Activated CD8-positive, alpha-beta memory T cell treated with anti-CD3 and anti-CD28 coated beads, Interleukin-2, amount 10 ng/mL, durations not matched to agents 7 days and 5 days (primary cell): ENCODE measurements around the gene SNRPF. TPM values are rescaled to one million over a fixed set of nuclear protein-coding genes. Genes with fewer than 3 reads are reported as not detected.
"Not testable (repeated sequence)": the region's sequence is repeated elsewhere in the genome, so short reads cannot be mapped to it uniquely, and the experiment has no call there.

ENCODE experiments used
- ATAC-seq: fragments of 150-1000 bp; cut with Tn5 transposase; one replicate; pipeline ENCODE4 v1.10.0; 2021; ENCODE audit warnings: moderate library complexity
- CTCF ChIA-PET: fragments of 350-600 bp; sonication (Branson Sonifier 250); formaldehyde crosslinking; loops from one replicate; lab custom pipeline; 2021; ENCODE audit warnings: antibody characterized with exemption; lab: Charles Lee
- DNase-seq: peaks from one replicate; pipeline ENCODE4 v3.0.0-alpha.2; 2020
- H3K27ac Mint-ChIP-seq: one replicate; pipeline ENCODE4 v1.8.0; 2021; ENCODE audit warnings: mild to moderate bottlenecking, mixed read lengths
- H3K27me3 Mint-ChIP-seq: one replicate; pipeline ENCODE4 v1.8.0; 2021; ENCODE audit warnings: mixed read lengths
- H3K36me3 Mint-ChIP-seq: one replicate; pipeline ENCODE4 v1.8.0; 2021; ENCODE audit warnings: mild to moderate bottlenecking, mixed read lengths
- H3K4me1 Mint-ChIP-seq: one replicate; pipeline ENCODE4 v1.8.0; 2021; ENCODE audit warnings: mixed read lengths
- H3K4me3 Mint-ChIP-seq: one replicate; pipeline ENCODE4 v1.8.0; 2021; ENCODE audit warnings: mild to moderate bottlenecking, moderate library complexity, mixed read lengths
- H3K9me3 Mint-ChIP-seq: one replicate; pipeline ENCODE4 v1.8.0; 2022; ENCODE audit warnings: low read depth, mixed read lengths
- total RNA-seq, 2 experiments: library from RNA; stranded (reverse); gene quantifications; one replicate each; pipeline ENCODE4 v1.2.3, GENCODE V29; 2021

SNRPF gene
- total RNA-seq, 2 experiments from 2014 or later = 36.6 to 38.3 TPM

- H3K4me3 Mint-ChIP-seq = no peak overlapping the region
- no peak overlapping the region for H3K27ac Mint-ChIP-seq
- peaks cover 30% of the 10 kb centered on the region for H3K27me3 Mint-ChIP-seq
- ATAC-seq (no peak), DNase-seq (no peak)
- no peaks in the 10 kb centered on the region for H3K36me3 Mint-ChIP-seq
- no peaks in the 10 kb centered on the region for H3K9me3 Mint-ChIP-seq
- H3K4me1 Mint-ChIP-seq = peaks cover 2% of the 10 kb centered on the region
- CTCF ChIA-PET = no interaction called here
Observed at GRCh38 chr12:95838125-95838524, 20.6 kb upstream of the SNRPF start.

GRCh38 chr12:95842426-95842825 is 16.3 kb upstream of the SNRPF start:
- H3K27ac Mint-ChIP-seq, H3K4me3 Mint-ChIP-seq, H3K4me1 Mint-ChIP-seq, ATAC-seq, DNase-seq, H3K9me3 Mint-ChIP-seq, H3K36me3 Mint-ChIP-seq, CTCF ChIA-PET: not testable (repeated sequence)
- peaks cover 30% of the 10 kb centered on the region for H3K27me3 Mint-ChIP-seq

- DNase-seq (no peak), ATAC-seq (no peak)
- Mint-ChIP-seq H3K27me3 (peaks cover 26% of the 10 kb centered on the region), H3K4me3 (no peak overlapping the region), H3K36me3 (no peaks in the 10 kb centered on the region), H3K27ac (no peak overlapping the region), H3K9me3 (no peaks in the 10 kb centered on the region), H3K4me1 (peaks cover 10% of the 10 kb centered on the region)
- CTCF ChIA-PET = interaction anchor here (1.5 kb wide), 1 partner anchor 12 kb away, joined by 4 read pairs; no protein-coding TSS in a partner anchor
Observed at GRCh38 chr12:95848575-95849388, 10.0 kb upstream of the SNRPF start.

- H3K27ac Mint-ChIP-seq = no peak overlapping the region
- peak; percentile 27 for ATAC-seq
- H3K9me3 Mint-ChIP-seq = no peaks in the 10 kb centered on the region
- peaks cover 14% of the 10 kb centered on the region for H3K4me1 Mint-ChIP-seq
- no peak overlapping the region for H3K4me3 Mint-ChIP-seq
- H3K27me3 Mint-ChIP-seq = peaks cover 23% of the 10 kb centered on the region
- no peaks in the 10 kb centered on the region for H3K36me3 Mint-ChIP-seq
- DNase-seq = no peak
- CTCF ChIA-PET = no interaction called here
Observed at GRCh38 chr12:95851606-95852005, 7.1 kb upstream of the SNRPF start.

- no peak overlapping the region for H3K4me3 Mint-ChIP-seq
- no peak overlapping the region for H3K27ac Mint-ChIP-seq
- no peak for ATAC-seq
- H3K36me3 Mint-ChIP-seq = no peaks in the 10 kb centered on the region
- no peaks in the 10 kb centered on the region for H3K9me3 Mint-ChIP-seq
- no peak for DNase-seq
- peaks cover 19% of the 10 kb centered on the region for H3K27me3 Mint-ChIP-seq
- CTCF ChIA-PET = no interaction called here
- peaks cover 16% of the 10 kb centered on the region for H3K4me1 Mint-ChIP-seq
Observed at GRCh38 chr12:95852133-95852532, 6.6 kb upstream of the SNRPF start.

- no peak for ATAC-seq
- H3K4me1 Mint-ChIP-seq = peaks cover 21% of the 10 kb centered on the region
Observed at GRCh38 chr12:95857156-95857555, 1.6 kb upstream of the SNRPF start.

GRCh38 chr12:95857799-95858198 is 953 bp upstream of the SNRPF start:
- H3K36me3 Mint-ChIP-seq = peaks cover 24% of the 10 kb centered on the region
- no peak overlapping the region for H3K4me3 Mint-ChIP-seq
- no peak overlapping the region for H3K27ac Mint-ChIP-seq
- H3K9me3 Mint-ChIP-seq = no peaks in the 10 kb centered on the region
- H3K27me3 Mint-ChIP-seq = peaks cover 9% of the 10 kb centered on the region
- DNase-seq = no peak
- CTCF ChIA-PET = interaction anchor here (1.4 kb wide), 1 partner anchor 14 kb away, joined by 3 read pairs; no protein-coding TSS in a partner anchor
- H3K4me1 Mint-ChIP-seq = peaks cover 24% of the 10 kb centered on the region
- ATAC-seq = no peak

More at GRCh38 chr12:95857156-95857555, 1.6 kb upstream of the SNRPF start:
- Mint-ChIP-seq H3K27ac (no peak overlapping the region), H3K27me3 (peaks cover 9% of the 10 kb centered on the region), H3K4me3 (no peak overlapping the region), H3K36me3 (peaks cover 18% of the 10 kb centered on the region), H3K9me3 (no peaks in the 10 kb centered on the region)
- DNase-seq = no peak
- CTCF ChIA-PET = interaction anchor here (1.0 to 1.4 kb wide), 2 partner anchors 15 to 34 kb away, joined by 3 read pairs; no protein-coding TSS in a partner anchor

GRCh38 chr12:95859344-95859816 is 628 bp downstream of the SNRPF start:
- CTCF ChIA-PET = interaction anchor here (0.7 to 1.3 kb wide), 3 partner anchors 124 to 179 kb away, joined by 3 read pairs; no protein-coding TSS in a partner anchor
- ATAC-seq (peak; percentile 34), DNase-seq (peak; percentile 60)
- no peak overlapping the region for H3K4me3 Mint-ChIP-seq
- no peaks in the 10 kb centered on the region for H3K9me3 Mint-ChIP-seq
- peaks cover 30% of the 10 kb centered on the region for H3K4me1 Mint-ChIP-seq
- H3K36me3 Mint-ChIP-seq = peaks cover 36% of the 10 kb centered on the region
- H3K27me3 Mint-ChIP-seq = peaks cover 9% of the 10 kb centered on the region
- H3K27ac Mint-ChIP-seq = no peak overlapping the region

- Mint-ChIP-seq H3K4me3 (no peak overlapping the region), H3K27ac (no peak overlapping the region), H3K9me3 (no peaks in the 10 kb centered on the region), H3K36me3 (peaks cover 39% of the 10 kb centered on the region), H3K4me1 (peaks cover 28% of the 10 kb centered on the region), H3K27me3 (peaks cover 6% of the 10 kb centered on the region)
- ATAC-seq (no peak), DNase-seq (no peak)
- CTCF ChIA-PET = interaction anchor here (1.0 to 1.3 kb wide), 3 partner anchors 12 to 138 kb away, joined by 3 to 4 read pairs (median 3); no protein-coding TSS in a partner anchor
Observed at GRCh38 chr12:95859947-95860850, 1.4 kb downstream of the SNRPF start.

GRCh38 chr12:95862038-95862437 is 3.3 kb downstream of the SNRPF start:
- Mint-ChIP-seq H3K4me1 (peaks cover 26% of the 10 kb centered on the region), H3K27me3 (peaks cover 3% of the 10 kb centered on the region), H3K9me3 (no peaks in the 10 kb centered on the region), H3K36me3 (peaks cover 45% of the 10 kb centered on the region), H3K4me3 (no peak overlapping the region), H3K27ac (no peak overlapping the region)
- ATAC-seq = no peak
- DNase-seq = no peak
- CTCF ChIA-PET = no interaction called here

- Mint-ChIP-seq H3K9me3 (no peaks in the 10 kb centered on the region), H3K4me1 (peaks cover 26% of the 10 kb centered on the region), H3K36me3 (peaks cover 55% of the 10 kb centered on the region), H3K27me3 (no peaks in the 10 kb centered on the region), H3K4me3 (no peak overlapping the region), H3K27ac (no peak overlapping the region)
- CTCF ChIA-PET = no interaction called here
- DNase-seq (no peak), ATAC-seq (no peak)
Observed at GRCh38 chr12:95863337-95863736, 4.6 kb downstream of the SNRPF start.

GRCh38 chr12:95870897-95871296 is 12.1 kb downstream of the SNRPF start:
- Mint-ChIP-seq H3K27me3 (no peaks in the 10 kb centered on the region), H3K4me3 (no peak overlapping the region), H3K4me1 (peaks cover 9% of the 10 kb centered on the region), H3K9me3 (no peaks in the 10 kb centered on the region), H3K27ac (no peak overlapping the region), H3K36me3 (peaks cover 35% of the 10 kb centered on the region)
- DNase-seq (no peak), ATAC-seq (no peak)
- CTCF ChIA-PET = interaction anchor here (1.6 kb wide), 1 partner anchor 47 kb away, joined by 3 read pairs; no protein-coding TSS in a partner anchor

GRCh38 chr12:95874452-95874851 is 15.7 kb downstream of the SNRPF start:
- peaks cover 2% of the 10 kb centered on the region for H3K4me1 Mint-ChIP-seq
- no peaks in the 10 kb centered on the region for H3K27me3 Mint-ChIP-seq
- ATAC-seq (no peak), DNase-seq (no peak)
- no peak overlapping the region for H3K4me3 Mint-ChIP-seq
- CTCF ChIA-PET = no interaction called here
- H3K36me3 Mint-ChIP-seq = peaks cover 18% of the 10 kb centered on the region
- H3K9me3 Mint-ChIP-seq = no peaks in the 10 kb centered on the region
- H3K27ac Mint-ChIP-seq = no peak overlapping the region
